Osteoblast (primary cell): ENCODE results near the gene TIAM2. TPM values are rescaled to one million over a fixed set of nuclear protein-coding genes. Genes with fewer than 3 reads are reported as not detected.

ENCODE experiments used
- DNase-seq: peaks from one replicate; pipeline ENCODE4 v3.0.0; 2011; ENCODE audit warnings: low spot score, mixed read lengths; ENCODE audit not compliant: insufficient read length; ENCODE audit errors: missing footprints
- H2AFZ ChIP-seq: 2 replicates; pipeline ENCODE4 v1.6.0; 2011; ENCODE audit warnings: mild to moderate bottlenecking, low read length
- H3K27ac ChIP-seq: 2 replicates; pipeline ENCODE4 v1.5.1; 2011; ENCODE audit warnings: mild to moderate bottlenecking, low read depth, low read length, moderate library complexity
- H3K27me3 ChIP-seq: 2 replicates; pipeline ENCODE4 v1.6.0; 2012; ENCODE audit warnings: mild to moderate bottlenecking, control low read depth, inconsistent platforms, low read length, moderate library complexity; ENCODE audit not compliant: insufficient read depth
- H3K36me3 ChIP-seq: 2 replicates; pipeline ENCODE4 v1.5.1; 2011; ENCODE audit warnings: mild to moderate bottlenecking, low read length, control low read depth, moderate library complexity; ENCODE audit not compliant: insufficient read depth
- H3K4me1 ChIP-seq: 2 replicates; pipeline ENCODE4 v1.5.1; 2011; ENCODE audit warnings: mild to moderate bottlenecking, low read length, control low read depth, moderate library complexity; ENCODE audit not compliant: insufficient read depth
- H3K4me2 ChIP-seq: 2 replicates; pipeline ENCODE4 v1.6.0; 2011; ENCODE audit warnings: mild to moderate bottlenecking, low read length; ENCODE audit not compliant: insufficient read depth
- H3K4me3 ChIP-seq: fragments of 200-600 bp; sonication (generic); 3 replicates; pipeline ENCODE4 v1.5.1; 2012; ENCODE audit warnings: mild to moderate bottlenecking, low read length, inconsistent platforms; ENCODE audit not compliant: insufficient read depth
- H3K79me2 ChIP-seq: 2 replicates; pipeline ENCODE4 v1.6.0; 2012; ENCODE audit warnings: mild to moderate bottlenecking, low read length, control low read depth, inconsistent platforms; ENCODE audit not compliant: insufficient read depth
- H3K9me3 ChIP-seq: 2 replicates; pipeline ENCODE4 v1.5.1; 2011; ENCODE audit warnings: low read depth, low read length, control low read depth
- H4K20me1 ChIP-seq: 2 replicates; pipeline ENCODE4 v1.6.0; 2012; ENCODE audit warnings: mild to moderate bottlenecking, low read length, control low read depth; ENCODE audit not compliant: insufficient read depth
- total RNA-seq: library from RNA; depleted of rRNA; stranded (reverse); fragments of >200 nt; gene quantifications from 2 replicates; pipeline ENCODE4 v1.2.3, GENCODE V29; 2012
- TF ChIP-seq, protein P1 (sequence below): IDR thresholded peaks from 2 replicates; pipeline ENCODE4 v1.5.1; 2011; ENCODE audit warnings: mild to moderate bottlenecking, low read depth, low read length, moderate library complexity; ENCODE audit errors: extremely low read depth

Gene TIAM2
- total RNA-seq, 1 donor = 31.8 TPM

DNA sequence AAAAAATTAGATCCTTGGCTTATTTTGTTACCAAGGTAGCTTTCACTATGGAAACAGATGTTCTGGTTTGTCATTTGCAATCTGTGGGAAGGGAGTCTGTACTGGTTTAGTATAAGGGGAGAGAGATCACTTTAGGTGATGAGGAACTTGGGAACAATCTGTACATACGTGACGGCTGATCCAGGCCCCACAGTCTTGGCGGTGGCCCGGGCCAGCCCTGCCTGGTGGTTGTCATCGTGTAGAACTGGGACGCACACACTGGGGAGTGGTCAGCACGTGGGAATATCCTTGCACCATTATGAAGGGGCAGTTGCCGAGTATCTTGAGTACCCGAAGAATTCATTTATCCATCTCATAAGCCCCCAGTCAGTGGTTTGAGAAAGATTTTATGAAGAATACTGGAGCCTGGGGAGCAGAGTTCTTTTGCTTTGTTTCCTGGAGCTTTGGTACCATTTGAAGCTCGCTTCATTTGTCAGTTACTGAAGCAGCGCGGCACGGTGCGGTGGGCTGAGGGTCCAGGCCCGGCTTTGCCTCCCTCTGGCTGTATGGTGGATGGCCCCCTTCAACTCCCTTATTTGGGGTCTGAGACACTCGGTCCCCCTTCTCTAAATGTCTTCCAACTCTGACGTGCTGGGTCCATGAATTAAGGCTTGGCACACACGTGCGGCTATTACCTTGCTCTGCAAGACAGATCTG is 245.9 kb downstream of the TIAM2 start:
- H3K27ac ChIP-seq = no peak overlapping the region

GRCh38 chr6:155241966-155242365 is 246.9 kb downstream of the TIAM2 start:
- no peaks in the 10 kb centered on the region for H3K79me2 ChIP-seq
- TF ChIP-seq, protein P1, sequence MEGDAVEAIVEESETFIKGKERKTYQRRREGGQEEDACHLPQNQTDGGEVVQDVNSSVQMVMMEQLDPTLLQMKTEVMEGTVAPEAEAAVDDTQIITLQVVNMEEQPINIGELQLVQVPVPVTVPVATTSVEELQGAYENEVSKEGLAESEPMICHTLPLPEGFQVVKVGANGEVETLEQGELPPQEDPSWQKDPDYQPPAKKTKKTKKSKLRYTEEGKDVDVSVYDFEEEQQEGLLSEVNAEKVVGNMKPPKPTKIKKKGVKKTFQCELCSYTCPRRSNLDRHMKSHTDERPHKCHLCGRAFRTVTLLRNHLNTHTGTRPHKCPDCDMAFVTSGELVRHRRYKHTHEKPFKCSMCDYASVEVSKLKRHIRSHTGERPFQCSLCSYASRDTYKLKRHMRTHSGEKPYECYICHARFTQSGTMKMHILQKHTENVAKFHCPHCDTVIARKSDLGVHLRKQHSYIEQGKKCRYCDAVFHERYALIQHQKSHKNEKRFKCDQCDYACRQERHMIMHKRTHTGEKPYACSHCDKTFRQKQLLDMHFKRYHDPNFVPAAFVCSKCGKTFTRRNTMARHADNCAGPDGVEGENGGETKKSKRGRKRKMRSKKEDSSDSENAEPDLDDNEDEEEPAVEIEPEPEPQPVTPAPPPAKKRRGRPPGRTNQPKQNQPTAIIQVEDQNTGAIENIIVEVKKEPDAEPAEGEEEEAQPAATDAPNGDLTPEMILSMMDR = no peak
- no peak overlapping the region for H3K4me2 ChIP-seq
- no peaks in the 10 kb centered on the region for H4K20me1 ChIP-seq
- H3K4me3 ChIP-seq = no peak overlapping the region
- DNase-seq = no peak
- H3K27ac ChIP-seq = no peak overlapping the region
- H3K27me3 ChIP-seq = no peaks in the 10 kb centered on the region
- peaks cover 5% of the 10 kb centered on the region for H3K4me1 ChIP-seq
- no peaks in the 10 kb centered on the region for H3K9me3 ChIP-seq
- H2AFZ ChIP-seq = no peak overlapping the region
- peaks cover 43% of the 10 kb centered on the region for H3K36me3 ChIP-seq

More for the DNA sequence above, 245.9 kb downstream of the TIAM2 start:
- H4K20me1 ChIP-seq = no peaks in the 10 kb centered on the region
- H3K27me3 ChIP-seq = no peaks in the 10 kb centered on the region
- H3K79me2 ChIP-seq = no peaks in the 10 kb centered on the region
- no peaks in the 10 kb centered on the region for H3K4me1 ChIP-seq
- DNase-seq = no peak
- no peak overlapping the region for H3K4me2 ChIP-seq
- H2AFZ ChIP-seq = no peak overlapping the region
- H3K4me3 ChIP-seq = no peak overlapping the region
- TF ChIP-seq, protein P1 = no peak
- no peaks in the 10 kb centered on the region for H3K9me3 ChIP-seq
- H3K36me3 ChIP-seq = peaks cover 36% of the 10 kb centered on the region

DNA sequence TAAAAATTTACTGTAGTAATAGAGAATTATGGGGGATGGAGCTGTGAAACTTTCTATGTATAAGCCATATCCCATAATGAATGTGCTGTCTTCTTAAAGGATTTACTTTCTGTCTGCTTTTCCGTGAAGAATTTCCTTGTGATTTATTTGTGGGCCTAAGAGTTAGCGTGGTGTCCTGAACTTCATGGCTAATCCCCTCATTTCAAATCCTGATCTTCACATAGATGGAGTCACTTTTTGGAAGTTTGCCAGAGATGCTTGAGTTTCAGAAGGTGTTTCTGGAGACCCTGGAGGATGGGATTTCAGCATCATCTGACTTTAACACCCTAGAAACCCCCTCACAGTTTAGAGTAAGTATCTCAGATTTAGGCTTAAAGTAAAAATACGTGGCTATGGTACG is 249.3 kb downstream of the TIAM2 start:
- peaks cover 47% of the 10 kb centered on the region for H3K36me3 ChIP-seq
- TF ChIP-seq, protein P1 = no peak

DNA sequence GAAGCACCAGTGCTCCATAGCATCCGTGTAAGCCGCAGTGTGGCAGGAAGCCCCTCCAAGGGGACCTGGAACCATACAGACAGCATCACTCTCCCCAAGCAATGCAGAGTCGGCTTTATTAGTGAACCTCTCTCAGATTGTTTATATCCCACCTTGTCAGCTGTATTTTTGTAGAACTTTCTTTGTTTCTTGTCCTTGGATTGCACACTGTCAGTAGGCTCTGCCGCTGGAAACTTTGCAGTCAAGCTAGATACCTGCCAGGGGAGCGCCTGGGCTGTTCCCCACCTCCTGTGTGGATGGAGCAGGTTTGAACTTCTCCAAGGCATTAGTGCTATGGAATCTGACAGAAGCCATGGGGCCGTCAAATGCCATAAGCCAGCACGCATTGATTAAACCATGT is 250.1 kb downstream of the TIAM2 start:
- Histone ChIP-seq H3K27ac (no peak overlapping the region), H3K4me2 (no peak overlapping the region), H2AFZ (no peak overlapping the region), H3K9me3 (no peaks in the 10 kb centered on the region), H3K27me3 (no peaks in the 10 kb centered on the region), H3K36me3 (peaks cover 50% of the 10 kb centered on the region), H3K4me3 (no peak overlapping the region), H3K79me2 (no peaks in the 10 kb centered on the region), H3K4me1 (peaks cover 17% of the 10 kb centered on the region), H4K20me1 (no peaks in the 10 kb centered on the region)
- no peak for DNase-seq
- TF ChIP-seq, protein P1 = no peak

More for the DNA sequence above, 249.3 kb downstream of the TIAM2 start:
- Histone ChIP-seq H4K20me1 (no peaks in the 10 kb centered on the region), H3K27ac (no peak overlapping the region), H2AFZ (no peak overlapping the region), H3K9me3 (no peaks in the 10 kb centered on the region), H3K4me3 (no peak overlapping the region), H3K79me2 (no peaks in the 10 kb centered on the region), H3K4me2 (no peak overlapping the region), H3K27me3 (no peaks in the 10 kb centered on the region), H3K4me1 (peaks cover 17% of the 10 kb centered on the region)
- DNase-seq = no peak
